T-helper 2 cell treated with Interferon-gamma antibody and Interleukin-4, amounts not matched to agents 5 μg/mL and 100 μg/mL, for 36 hours (primary cell): ENCODE data around the gene BEST1.
A peak's percentile ranks its signal among the peaks of the same experiment; 100 is the strongest.

ENCODE experiments used
- DNase-seq: peaks from one replicate; pipeline ENCODE4 v3.0.0; 2021; ENCODE audit warnings: low spot score
- H3K27ac Mint-ChIP-seq: one replicate; pipeline ENCODE4 v1.8.0; 2021; ENCODE audit warnings: mild to moderate bottlenecking, mixed read lengths
- H3K27me3 Mint-ChIP-seq: one replicate; pipeline ENCODE4 v1.8.0; 2021; ENCODE audit warnings: low read depth, mixed read lengths
- H3K36me3 Mint-ChIP-seq: one replicate; pipeline ENCODE4 v1.8.0; 2021; ENCODE audit warnings: low read depth, mixed read lengths
- H3K4me1 Mint-ChIP-seq: one replicate; pipeline ENCODE4 v1.8.0; 2021; ENCODE audit warnings: low read depth, mixed read lengths
- H3K4me3 Mint-ChIP-seq: one replicate; pipeline ENCODE4 v1.8.0; 2022; ENCODE audit warnings: mild to moderate bottlenecking, moderate library complexity, mixed read lengths
- H3K9me3 Mint-ChIP-seq: one replicate; pipeline ENCODE4 v1.8.0; 2021; ENCODE audit warnings: mixed read lengths

Gene BEST1

DNA sequence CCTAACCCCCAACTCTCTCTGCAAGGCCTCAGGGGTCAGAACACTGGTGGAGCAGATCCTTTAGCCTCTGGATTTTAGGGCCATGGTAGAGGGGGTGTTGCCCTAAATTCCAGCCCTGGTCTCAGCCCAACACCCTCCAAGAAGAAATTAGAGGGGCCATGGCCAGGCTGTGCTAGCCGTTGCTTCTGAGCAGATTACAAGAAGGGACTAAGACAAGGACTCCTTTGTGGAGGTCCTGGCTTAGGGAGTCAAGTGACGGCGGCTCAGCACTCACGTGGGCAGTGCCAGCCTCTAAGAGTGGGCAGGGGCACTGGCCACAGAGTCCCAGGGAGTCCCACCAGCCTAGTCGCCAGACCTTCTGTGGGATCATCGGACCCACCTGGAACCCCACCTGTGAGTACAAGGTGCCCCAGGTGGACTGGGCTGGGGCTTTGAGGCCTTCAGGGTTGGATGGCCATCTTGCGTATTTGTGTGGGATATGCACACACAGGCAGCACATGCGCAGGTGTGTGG, at the start of gene BEST1:
Gene BEST1 (plus strand): TSS at position 317 of the 513 bp plus-strand sequence. CDS start 1,456 bp downstream, outside the sequence.
- Mint-ChIP-seq H3K27ac (no peak within 1 kb of the TSS), H3K4me1 (peaks cover 3% of the 10 kb centered on the region)

DNA sequence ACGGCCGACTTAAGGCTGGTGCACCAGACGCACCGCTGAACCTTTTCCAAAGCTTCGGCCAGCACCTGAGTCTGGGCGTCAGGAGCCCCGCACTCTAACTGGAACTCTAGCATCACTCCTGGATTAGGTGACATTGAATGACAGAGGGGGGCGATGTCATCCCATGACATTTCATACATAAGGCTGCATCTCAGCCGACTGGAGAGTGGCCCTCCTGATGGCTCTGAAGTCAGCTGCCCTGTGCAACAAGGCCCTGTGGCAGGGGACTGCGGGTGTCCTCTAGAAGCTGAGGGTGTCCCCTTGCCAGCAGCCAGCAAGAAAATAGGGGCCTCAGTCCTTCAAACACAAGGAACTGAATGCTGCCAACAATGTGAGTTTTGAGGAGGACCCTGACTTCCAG, 48.8 kb upstream of the BEST1 start:
- Mint-ChIP-seq H3K9me3 (no peaks in the 10 kb centered on the region), H3K4me1 (peaks cover 2% of the 10 kb centered on the region), H3K36me3 (no peaks in the 10 kb centered on the region), H3K27ac (no peak overlapping the region), H3K27me3 (peaks cover 4% of the 10 kb centered on the region), H3K4me3 (no peak overlapping the region)
- no peak for DNase-seq

More for the DNA sequence above, at the start of gene BEST1:
- no peak for DNase-seq
- peaks cover 13% of the 10 kb centered on the region for H3K27me3 Mint-ChIP-seq
- H3K9me3 Mint-ChIP-seq = no peaks in the 10 kb centered on the region
- H3K4me3 Mint-ChIP-seq = no peak within 1 kb of the TSS
- H3K36me3 Mint-ChIP-seq = no peaks in the 10 kb centered on the region

DNA sequence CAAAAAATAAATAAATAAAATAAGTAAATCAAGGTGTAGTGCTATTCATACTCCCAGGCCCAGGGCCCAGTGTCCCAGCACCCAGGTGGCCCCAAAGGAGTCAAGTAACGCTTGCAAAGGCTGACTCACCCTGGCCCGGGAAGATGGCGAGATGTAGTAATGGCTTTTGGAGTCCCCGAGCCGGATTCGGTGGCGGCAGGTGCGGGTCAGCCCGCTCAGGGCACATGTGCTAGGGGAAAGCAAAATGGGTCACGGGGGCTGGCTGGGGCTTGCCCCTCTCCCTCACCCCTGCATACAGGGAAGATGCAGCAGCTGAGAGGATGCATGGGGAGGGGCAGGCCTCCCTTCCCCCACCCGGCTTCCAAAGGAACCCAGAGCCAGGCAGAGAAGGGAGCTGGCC, 47.8 kb upstream of the BEST1 start:
- Mint-ChIP-seq H3K27ac (no peak overlapping the region), H3K9me3 (no peaks in the 10 kb centered on the region), H3K4me1 (peaks cover 2% of the 10 kb centered on the region), H3K4me3 (no peak overlapping the region), H3K27me3 (peaks cover 4% of the 10 kb centered on the region), H3K36me3 (no peaks in the 10 kb centered on the region)
- DNase-seq = no peak

DNA sequence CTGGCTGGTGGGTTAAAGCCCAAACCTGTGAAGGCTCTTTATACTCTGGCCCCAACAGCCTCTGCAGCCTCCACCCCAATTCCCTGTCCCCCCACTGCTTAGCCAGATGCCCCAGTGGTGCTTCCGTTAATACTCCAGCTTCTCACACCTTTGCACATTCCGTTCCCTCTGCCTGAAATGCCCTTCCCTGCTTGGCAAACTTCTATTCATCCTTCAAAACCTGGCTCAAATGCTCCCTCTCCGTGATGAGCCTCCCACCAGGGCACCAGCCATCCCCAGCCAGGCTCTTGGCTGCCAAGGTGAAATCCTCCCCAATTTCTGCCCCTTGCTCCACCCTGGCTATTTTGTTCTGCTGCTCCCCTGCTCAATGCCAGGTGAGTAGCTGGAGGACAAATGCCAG, 46.3 kb upstream of the BEST1 start:
- Mint-ChIP-seq H3K36me3 (no peaks in the 10 kb centered on the region), H3K27me3 (peaks cover 4% of the 10 kb centered on the region), H3K9me3 (no peaks in the 10 kb centered on the region), H3K4me3 (no peak overlapping the region), H3K4me1 (peaks cover 2% of the 10 kb centered on the region), H3K27ac (no peak overlapping the region)
- no peak for DNase-seq

GRCh38 chr11:61904539-61905048, 45.6 kb upstream of the BEST1 start:
- Mint-ChIP-seq H3K4me3 (no peak overlapping the region), H3K27ac (no peak overlapping the region), H3K9me3 (no peaks in the 10 kb centered on the region), H3K36me3 (no peaks in the 10 kb centered on the region), H3K27me3 (peaks cover 4% of the 10 kb centered on the region), H3K4me1 (no peaks in the 10 kb centered on the region)
- DNase-seq = peak; percentile 26

GRCh38 chr11:61905067-61905696, 45.0 kb upstream of the BEST1 start:
- DNase-seq = no peak
- Mint-ChIP-seq H3K4me3 (no peak overlapping the region), H3K27ac (no peak overlapping the region), H3K36me3 (no peaks in the 10 kb centered on the region), H3K4me1 (no peaks in the 10 kb centered on the region), H3K9me3 (no peaks in the 10 kb centered on the region), H3K27me3 (peaks cover 4% of the 10 kb centered on the region)

GRCh38 chr11:61905801-61906521, 44.2 kb upstream of the BEST1 start:
- no peaks in the 10 kb centered on the region for H3K9me3 Mint-ChIP-seq
- no peak for DNase-seq
- no peak overlapping the region for H3K4me3 Mint-ChIP-seq
- no peaks in the 10 kb centered on the region for H3K4me1 Mint-ChIP-seq
- H3K27ac Mint-ChIP-seq = no peak overlapping the region
- H3K36me3 Mint-ChIP-seq = no peaks in the 10 kb centered on the region
- peaks cover 4% of the 10 kb centered on the region for H3K27me3 Mint-ChIP-seq

DNA sequence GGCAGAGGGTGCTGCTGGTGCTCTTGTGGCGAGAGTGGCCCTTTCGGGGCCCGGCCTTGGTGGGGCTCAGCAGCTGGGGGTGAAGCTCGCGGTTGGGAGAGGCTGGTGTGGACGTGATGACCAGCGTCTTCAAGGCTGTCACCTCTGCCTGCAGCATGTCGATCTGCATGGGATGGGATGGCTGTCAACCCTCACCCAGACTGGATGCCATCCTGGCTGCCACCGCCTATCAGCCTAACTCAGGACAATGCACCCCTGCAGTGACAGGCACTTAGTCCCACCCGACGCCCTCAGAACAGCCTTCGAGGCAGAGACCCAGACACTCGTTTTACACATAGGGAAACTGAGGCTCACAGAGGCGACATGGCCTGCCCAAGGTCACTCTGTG, 43.6 kb upstream of the BEST1 start:
- DNase-seq = no peak
- Mint-ChIP-seq H3K27ac (no peak overlapping the region), H3K4me3 (no peak overlapping the region), H3K9me3 (no peaks in the 10 kb centered on the region), H3K4me1 (no peaks in the 10 kb centered on the region), H3K36me3 (no peaks in the 10 kb centered on the region), H3K27me3 (peaks cover 4% of the 10 kb centered on the region)

DNA sequence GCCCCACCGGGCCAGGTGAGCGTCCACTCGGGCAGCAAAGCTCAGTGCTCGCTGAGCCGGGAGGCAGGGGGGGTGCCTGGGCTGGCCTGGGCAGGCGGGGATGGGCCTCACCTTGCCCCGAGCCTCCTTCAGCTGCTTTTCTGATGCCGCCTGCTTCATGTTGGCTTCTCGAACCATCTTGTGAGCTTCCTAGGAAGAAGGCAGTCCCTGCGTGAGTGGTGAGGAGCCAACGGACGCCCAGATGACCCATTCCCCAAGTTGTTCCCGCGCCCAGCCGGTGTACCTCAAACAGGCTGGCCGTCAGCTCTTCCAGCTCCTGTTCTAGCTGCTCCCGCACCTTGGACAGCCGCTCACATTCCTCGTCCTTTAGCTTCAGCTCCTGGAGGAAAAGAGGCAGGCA, 42.9 kb upstream of the BEST1 start:
- H3K36me3 Mint-ChIP-seq = no peaks in the 10 kb centered on the region
- H3K27ac Mint-ChIP-seq = no peak overlapping the region
- no peak for DNase-seq
- no peaks in the 10 kb centered on the region for H3K9me3 Mint-ChIP-seq
- H3K27me3 Mint-ChIP-seq = peaks cover 4% of the 10 kb centered on the region
- H3K4me3 Mint-ChIP-seq = no peak overlapping the region
- no peaks in the 10 kb centered on the region for H3K4me1 Mint-ChIP-seq

DNA sequence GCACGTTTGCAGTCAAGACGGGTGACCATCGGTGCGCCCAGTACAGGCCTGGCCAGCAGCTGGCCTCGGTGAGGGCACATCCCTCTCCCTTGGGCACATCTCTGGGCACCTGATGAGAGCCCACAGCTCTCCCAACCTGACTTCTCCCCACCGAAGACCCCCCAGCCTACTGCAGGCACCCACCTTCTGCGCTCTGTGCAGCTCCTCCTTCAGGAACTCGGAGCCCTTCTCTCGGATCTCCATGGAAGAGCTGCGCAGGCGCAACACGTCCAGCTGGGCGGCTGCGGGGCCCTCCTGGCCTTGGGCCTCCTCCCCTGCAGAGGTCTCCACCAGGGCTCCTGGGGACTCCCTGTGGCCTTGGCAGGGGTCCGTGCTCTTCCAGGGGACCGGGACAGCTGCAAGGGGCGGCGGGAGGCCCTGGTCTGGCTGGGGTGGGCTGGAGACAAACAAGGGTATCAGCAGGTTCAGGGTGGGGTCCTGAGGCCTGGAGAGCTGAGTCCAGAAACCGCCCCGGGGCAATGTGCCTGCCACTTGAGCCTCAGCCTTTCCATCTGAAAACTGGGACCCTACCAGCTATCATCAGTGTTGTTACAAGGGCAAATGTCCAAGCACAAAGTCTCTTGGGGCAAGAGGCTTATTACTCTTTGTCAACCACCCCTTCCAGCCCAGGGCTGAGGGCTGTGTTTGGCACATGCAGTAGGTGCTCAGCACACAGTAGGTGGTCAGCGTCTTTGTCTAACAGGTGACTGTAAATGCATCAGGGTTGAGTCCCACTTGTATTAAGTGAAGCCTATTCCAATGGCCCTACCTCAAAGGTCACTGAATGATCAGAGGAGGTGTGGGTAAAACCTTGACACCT, 42.1 kb upstream of the BEST1 start:
- no peak for DNase-seq
- no peak overlapping the region for H3K4me3 Mint-ChIP-seq
- H3K27me3 Mint-ChIP-seq = peaks cover 4% of the 10 kb centered on the region
- no peaks in the 10 kb centered on the region for H3K36me3 Mint-ChIP-seq
- H3K4me1 Mint-ChIP-seq = no peaks in the 10 kb centered on the region
- no peak overlapping the region for H3K27ac Mint-ChIP-seq
- H3K9me3 Mint-ChIP-seq = no peaks in the 10 kb centered on the region

- Mint-ChIP-seq H3K36me3 (no peaks in the 10 kb centered on the region), H3K4me3 (no peak overlapping the region), H3K27ac (no peak overlapping the region), H3K9me3 (no peaks in the 10 kb centered on the region), H3K4me1 (no peaks in the 10 kb centered on the region), H3K27me3 (peaks cover 6% of the 10 kb centered on the region)
- DNase-seq = no peak
Observed at GRCh38 chr11:61908730-61909316, 41.3 kb upstream of the BEST1 start.

DNA sequence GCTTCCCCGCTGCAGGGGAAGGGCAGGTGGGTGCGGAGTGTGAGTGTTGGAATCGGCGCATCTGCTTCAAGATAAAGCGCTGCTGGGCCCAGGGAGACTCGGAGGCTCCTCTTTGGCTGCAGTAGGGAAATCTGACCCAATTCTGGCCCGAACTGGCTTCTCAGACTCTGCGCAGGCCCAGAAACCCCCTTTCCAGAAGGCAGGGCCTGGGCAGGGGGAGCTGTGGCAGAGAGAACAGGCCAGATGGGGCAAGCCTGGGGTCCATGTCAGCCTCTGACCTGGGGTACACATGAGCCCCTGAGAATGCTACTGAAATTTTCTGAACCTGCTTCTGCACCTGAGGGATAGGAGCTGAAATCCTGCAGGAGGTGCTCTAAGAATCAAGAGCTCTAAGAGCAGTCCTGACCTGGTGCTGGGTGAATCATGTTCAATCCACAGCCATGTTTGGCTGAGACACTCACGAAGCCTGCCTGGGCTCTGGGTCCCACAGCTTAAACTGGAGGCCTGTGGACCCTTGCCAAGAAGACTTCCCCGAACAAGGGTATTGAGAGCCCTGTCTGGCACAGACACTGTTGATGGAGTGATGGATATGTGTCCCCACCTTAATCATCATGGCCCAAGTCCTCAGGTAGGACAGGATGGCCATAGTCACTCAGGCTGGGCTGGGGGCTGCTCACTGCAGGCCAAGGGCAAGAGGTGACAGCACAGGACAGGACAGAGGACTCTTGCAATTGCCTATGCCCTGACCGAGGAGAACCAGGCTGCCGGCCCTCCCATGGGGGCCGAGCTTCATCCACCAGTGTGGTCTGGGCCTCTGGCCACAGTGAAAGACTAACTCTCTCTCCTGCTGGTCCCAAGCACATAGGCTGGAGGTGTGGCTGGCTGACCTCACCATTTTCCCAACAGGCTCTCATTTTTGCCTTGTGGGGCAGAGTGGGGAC, 39.7 kb upstream of the BEST1 start:
- DNase-seq = no peak
- peaks cover 15% of the 10 kb centered on the region for H3K27me3 Mint-ChIP-seq
- H3K4me1 Mint-ChIP-seq = no peaks in the 10 kb centered on the region
- H3K36me3 Mint-ChIP-seq = no peaks in the 10 kb centered on the region
- H3K27ac Mint-ChIP-seq = no peak overlapping the region
- no peaks in the 10 kb centered on the region for H3K9me3 Mint-ChIP-seq
- no peak overlapping the region for H3K4me3 Mint-ChIP-seq
